Smooth muscle cell (in vitro differentiated cells): ENCODE measurements around the gene NPW. TPM values are rescaled to one million over a fixed set of nuclear protein-coding genes. Genes with fewer than 3 reads are reported as not detected.

Experiments
- DNase-seq: peaks from one replicate; lab custom pipeline; 2025; ENCODE audit not compliant: unreplicated experiment; lab: John Stamatoyannopoulos, UW
- H2AFZ ChIP-seq: fragments of 200-600 bp; sonication (generic); 2 replicates; pipeline ENCODE4 v1.6.0; 2016; ENCODE audit warnings: antibody characterized with exemption, low read depth, mild to moderate bottlenecking
- H3F3A ChIP-seq: fragments of 200-600 bp; sonication (generic); 2 replicates; pipeline ENCODE4 v1.6.0; 2017; ENCODE audit warnings: antibody characterized with exemption, low read depth
- H3K27ac ChIP-seq: fragments of 200-600 bp; sonication (generic); 2 replicates; pipeline ENCODE4 v1.5.1; 2016; ENCODE audit warnings: low read depth, mild to moderate bottlenecking
- H3K27me3 ChIP-seq: fragments of 200-600 bp; sonication (generic); 2 replicates; pipeline ENCODE4 v1.6.1; 2016; ENCODE audit warnings: low read depth, mild to moderate bottlenecking
- H3K36me3 ChIP-seq: fragments of 200-600 bp; sonication (generic); 2 replicates; pipeline ENCODE4 v1.5.1; 2016; ENCODE audit warnings: low read depth
- H3K4me1 ChIP-seq: fragments of 200-600 bp; sonication (generic); 2 replicates; pipeline ENCODE4 v1.5.1; 2016; ENCODE audit warnings: low read depth
- H3K4me2 ChIP-seq: fragments of 200-600 bp; sonication (generic); 2 replicates; pipeline ENCODE4 v1.6.0; 2016; ENCODE audit warnings: mild to moderate bottlenecking
- H3K4me3 ChIP-seq: fragments of 200-600 bp; sonication (generic); 2 replicates; pipeline ENCODE4 v1.5.1; 2016; ENCODE audit warnings: mild to moderate bottlenecking
- H3K79me2 ChIP-seq: fragments of 200-600 bp; sonication (generic); 2 replicates; pipeline ENCODE4 v1.6.0; 2016; ENCODE audit warnings: low read depth, mild to moderate bottlenecking
- H3K9ac ChIP-seq: fragments of 200-600 bp; sonication (generic); 2 replicates; pipeline ENCODE4 v1.6.0; 2016; ENCODE audit warnings: low read depth
- H3K9me3 ChIP-seq: fragments of 200-600 bp; sonication (generic); replicated peaks from 2 replicates; pipeline ENCODE4 v1.5.1; 2016; ENCODE audit warnings: low read depth
- H4K20me1 ChIP-seq: fragments of 200-600 bp; sonication (generic); 2 replicates; pipeline ENCODE4 v1.6.0; 2016; ENCODE audit warnings: low read depth
- CTCF ChIP-seq: fragments of 200-600 bp; sonication (generic); IDR thresholded peaks from 2 replicates; pipeline ENCODE4 v1.5.1; 2017; ENCODE audit warnings: borderline replicate concordance, mild to moderate bottlenecking, antibody characterized with exemption; ENCODE audit not compliant: insufficient read depth, poor library complexity, severe bottlenecking
- WGBS: methylation state at CpG from one replicate; pipeline ENCODE4 v1.1.7; 2016; ENCODE audit warnings: low lambda C conversion rate; 5-methylcytosine and 5-hydroxymethylcytosine counted together
- polyA plus RNA-seq: library from polyadenylated mRNA; unstranded; fragments of >200 nt; fragmentation: Nextera tagmentation; extraction: Ambion mirVana; gene quantifications from 2 replicates; pipeline ENCODE4 v1.2.1, GENCODE V29; 2016
- total RNA-seq: library from RNA; depleted of rRNA; stranded (reverse); fragments of >200 nt; gene quantifications from 2 replicates; pipeline ENCODE4 v1.2.3, GENCODE V29; 2014

Gene NPW
- total and polyA plus RNA-seq, 2 experiments from 2014 or later, result 13.1 to 185 TPM

GRCh38 chr16:2054543-2055245, 35.1 kb downstream of the NPW start:
- TF ChIP-seq CTCF, result no peak
- H3K27me3 ChIP-seq, result no peaks in the 10 kb centered on the region
- no peak overlapping the region for H3K27ac ChIP-seq
- no peak for DNase-seq
- no peak overlapping the region for H3K9ac ChIP-seq
- 97% methylated on average over 28 of the region's 29 CpGs for WGBS
- H3K4me1 ChIP-seq, result no peaks in the 10 kb centered on the region
- no peaks in the 10 kb centered on the region for H3K9me3 ChIP-seq
- peaks cover 14% of the 10 kb centered on the region for H3K79me2 ChIP-seq
- no peaks in the 10 kb centered on the region for H3F3A ChIP-seq
- no peaks in the 10 kb centered on the region for H4K20me1 ChIP-seq
- no peak overlapping the region for H3K4me3 ChIP-seq
- H2AFZ ChIP-seq, result no peak overlapping the region
- H3K4me2 ChIP-seq, result no peak overlapping the region
- no peaks in the 10 kb centered on the region for H3K36me3 ChIP-seq

DNA sequence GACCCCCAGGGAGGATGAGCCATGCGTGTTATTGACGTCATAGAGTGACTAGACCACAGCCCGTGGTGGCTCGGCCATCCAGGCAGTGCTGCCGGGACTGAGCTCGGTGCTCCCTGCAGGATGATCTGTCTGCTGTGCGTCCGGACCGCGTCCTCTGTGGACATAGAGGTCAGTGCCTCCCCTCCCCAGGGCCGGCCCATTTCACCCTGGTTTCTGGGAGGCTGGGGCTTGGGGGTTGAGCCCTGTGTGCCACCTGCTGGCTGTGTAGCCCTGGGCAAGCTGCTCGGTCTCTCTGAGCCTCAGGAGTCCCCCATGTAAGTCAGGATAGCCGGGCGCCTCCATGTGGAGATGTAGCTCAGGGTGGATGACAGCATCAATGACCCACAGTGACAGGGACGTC, 36.5 kb downstream of the NPW start:
- Histone ChIP-seq H3K4me1 (no peaks in the 10 kb centered on the region), H2AFZ (no peak overlapping the region), H3K4me3 (no peak overlapping the region), H3K9ac (no peak overlapping the region), H3K79me2 (peaks cover 4% of the 10 kb centered on the region), H3K4me2 (no peak overlapping the region), H3F3A (no peaks in the 10 kb centered on the region), H3K36me3 (no peaks in the 10 kb centered on the region), H3K27ac (no peak overlapping the region), H3K9me3 (no peaks in the 10 kb centered on the region), H3K27me3 (no peaks in the 10 kb centered on the region), H4K20me1 (no peaks in the 10 kb centered on the region)
- 91% methylated on average over 15 of the region's 15 CpGs for WGBS
- peak; percentile 10 for TF ChIP-seq CTCF
- no peak for DNase-seq

GRCh38 chr16:2056681-2057407, 37.3 kb downstream of the NPW start:
- H4K20me1 ChIP-seq, result no peaks in the 10 kb centered on the region
- H3K9ac ChIP-seq, result no peak overlapping the region
- H3K27me3 ChIP-seq, result no peaks in the 10 kb centered on the region
- no peaks in the 10 kb centered on the region for H3K9me3 ChIP-seq
- WGBS, result 93% methylated on average over 19 of the region's 19 CpGs
- H3F3A ChIP-seq, result no peaks in the 10 kb centered on the region
- H3K4me2 ChIP-seq, result no peak overlapping the region
- H3K36me3 ChIP-seq, result no peaks in the 10 kb centered on the region
- H2AFZ ChIP-seq, result no peak overlapping the region
- H3K4me1 ChIP-seq, result no peaks in the 10 kb centered on the region
- H3K79me2 ChIP-seq, result no peaks in the 10 kb centered on the region
- H3K4me3 ChIP-seq, result no peak overlapping the region
- no peak for DNase-seq
- TF ChIP-seq CTCF, result peak; percentile 8
- no peak overlapping the region for H3K27ac ChIP-seq
